Thyroid gland (tissue), 4 donors: ENCODE results near the gene PHACTR3.

Source experiments
- CTCF ChIP-seq, 6 experiments: fragments of 200-600 bp in 3 of 6; fragments of 450-650 bp in 3 of 6; sonication (generic) in 3 of 6; IDR thresholded peaks; one replicate each; pipeline ENCODE4 v1.5.1; 2016 to 2019; ENCODE audit warnings: antibody characterized with exemption in 6 of 6, mild to moderate bottlenecking in 2 of 6, inconsistent platforms in 1 of 6, moderate library complexity in 1 of 6
- POLR2A ChIP-seq, 2 donors: fragments of 450-650 bp; IDR thresholded peaks; one replicate each; pipeline ENCODE4 v1.6.1; 2017; ENCODE audit warnings: antibody characterized with exemption in 2 of 2, mild to moderate bottlenecking in 2 of 2, moderate library complexity in 1 of 2

- no peak for TF ChIP-seq POLR2A (IDR thresholded peaks at IDR 0.05)
- no peak for TF ChIP-seq CTCF (IDR thresholded peaks at IDR 0.05)
Observed at GRCh38 chr20:59864726-59865125, 260.4 kb downstream of the PHACTR3 start.
